SHP77 treated with DMSO at 0.1 percent for 48 hours (cell line): Measurements from ENCODE around the gene AGTRAP.

Experiments used
- DNase-seq: peaks from one replicate; lab custom pipeline; 2025; lab: John Stamatoyannopoulos, UW

AGTRAP gene

GRCh38 chr1:11706292-11706691, 29.6 kb upstream of the AGTRAP start:
- DNase-seq: no peak

- DNase-seq: peak; percentile 4
Observed at GRCh38 chr1:11707621-11708276, 28.2 kb upstream of the AGTRAP start.

- no peak for DNase-seq
Observed at GRCh38 chr1:11708554-11709350, 27.2 kb upstream of the AGTRAP start.

GRCh38 chr1:11711490-11711889, 24.4 kb upstream of the AGTRAP start:
- DNase-seq: no peak

GRCh38 chr1:11712285-11712684, 23.7 kb upstream of the AGTRAP start:
- no peak for DNase-seq

- no peak for DNase-seq
Observed at GRCh38 chr1:11713095-11713494, 22.8 kb upstream of the AGTRAP start.

GRCh38 chr1:11714831-11715575, 20.9 kb upstream of the AGTRAP start:
- no peak for DNase-seq

- DNase-seq: peak; percentile 27
Observed at GRCh38 chr1:11719313-11720032, 16.5 kb upstream of the AGTRAP start.

- DNase-seq: no peak
Observed at GRCh38 chr1:11720033-11720376, 15.9 kb upstream of the AGTRAP start.

GRCh38 chr1:11720525-11720924, 15.4 kb upstream of the AGTRAP start:
- DNase-seq: no peak

- no peak for DNase-seq
Observed at GRCh38 chr1:11721311-11721710, 14.6 kb upstream of the AGTRAP start.

GRCh38 chr1:11722538-11722937, 13.4 kb upstream of the AGTRAP start:
- no peak for DNase-seq

GRCh38 chr1:11725616-11726015, 10.3 kb upstream of the AGTRAP start:
- no peak for DNase-seq

- no peak for DNase-seq
Observed at GRCh38 chr1:11727119-11727518, 8.8 kb upstream of the AGTRAP start.

- DNase-seq: no peak
Observed at GRCh38 chr1:11728126-11728806, 7.7 kb upstream of the AGTRAP start.

GRCh38 chr1:11729155-11729497, 6.8 kb upstream of the AGTRAP start:
- no peak for DNase-seq

- DNase-seq: no peak
Observed at GRCh38 chr1:11729498-11730428, 6.2 kb upstream of the AGTRAP start.

GRCh38 chr1:11730429-11730891, 5.5 kb upstream of the AGTRAP start:
- no peak for DNase-seq

GRCh38 chr1:11731691-11732283, 4.1 kb upstream of the AGTRAP start:
- no peak for DNase-seq

GRCh38 chr1:11733306-11733705, 2.6 kb upstream of the AGTRAP start:
- no peak for DNase-seq
